ENCODE measurements around the gene SURF2. TPM values are rescaled to one million over a fixed set of nuclear protein-coding genes. Genes with fewer than 3 reads are reported as not detected.

Gene SURF2
- total RNA-seq, 1 donor from 2014 or later: 21.0 TPM

DNA sequence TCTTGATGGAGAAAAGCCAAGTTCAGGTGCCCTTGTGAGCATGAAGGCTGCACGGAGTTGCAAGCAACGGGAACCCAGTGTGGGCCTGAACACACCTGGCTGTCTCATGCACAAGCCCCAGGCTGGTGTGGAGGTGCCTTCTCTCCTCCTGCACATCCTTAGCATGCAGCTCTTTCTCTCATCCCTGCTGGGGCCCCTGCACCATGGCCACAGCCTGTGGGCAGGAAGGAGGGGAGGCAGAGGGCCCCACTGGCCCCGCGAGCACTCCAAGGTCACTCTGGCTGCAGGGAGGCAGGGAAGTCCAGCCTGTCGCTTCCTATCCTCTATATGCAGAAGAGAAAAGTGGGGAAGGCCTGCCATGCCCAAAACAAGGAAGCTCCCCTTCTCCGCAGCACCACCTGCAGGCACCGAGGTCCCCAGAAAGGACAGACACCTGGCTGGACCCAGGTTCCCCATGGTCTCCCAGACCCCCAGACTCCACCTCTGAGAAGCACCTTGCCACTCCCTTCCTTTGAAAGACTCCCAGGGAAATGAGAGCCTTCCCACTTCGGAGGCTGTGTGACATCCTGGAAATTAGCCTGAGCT lies 38.4 kb downstream of the SURF2 start:
- DNase-seq (ENCODE audit: extremely low read depth, low read depth, low spot score): no peak

DNA sequence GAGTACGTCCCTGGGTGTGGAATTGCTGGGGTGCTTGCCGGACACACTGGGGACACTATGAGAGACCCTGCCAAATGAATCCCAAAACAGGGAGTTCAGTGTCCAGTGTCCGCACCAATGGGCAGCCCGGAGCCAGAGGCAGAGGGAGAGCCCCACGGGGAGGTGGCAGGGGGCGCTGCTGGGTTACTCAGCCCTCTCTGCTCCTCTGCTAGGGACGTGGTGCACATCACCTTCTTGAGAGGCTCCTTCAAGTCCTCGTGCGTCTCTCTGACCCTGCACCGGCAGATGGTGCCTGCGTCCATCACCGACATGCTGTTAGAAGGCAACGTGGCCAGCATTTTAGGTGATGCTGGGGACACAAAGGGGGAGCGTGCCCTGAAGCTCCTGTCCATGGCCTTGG lies 40.6 kb downstream of the SURF2 start:
- DNase-seq (ENCODE audit: extremely low read depth, low read depth, low spot score): no peak

- DNase-seq (ENCODE audit: extremely low read depth, low read depth, low spot score): no peak
Observed at GRCh38 chr9:133397370-133397769, 41.0 kb downstream of the SURF2 start.

- DNase-seq (ENCODE audit: extremely low read depth, low read depth, low spot score): no peak
Observed at GRCh38 chr9:133397895-133398294, 41.5 kb downstream of the SURF2 start.

- DNase-seq (ENCODE audit: extremely low read depth, low read depth, low spot score): no peak
Observed at GRCh38 chr9:133400292-133400691, 43.9 kb downstream of the SURF2 start.

GRCh38 chr9:133401588-133401987 lies 45.2 kb downstream of the SURF2 start:
- no peak for DNase-seq (ENCODE audit: extremely low read depth, low read depth, low spot score)

- DNase-seq (ENCODE audit: extremely low read depth, low read depth, low spot score): no peak
Observed at GRCh38 chr9:133402689-133403088, 46.3 kb downstream of the SURF2 start.

- no peak for DNase-seq (ENCODE audit: extremely low read depth, low read depth, low spot score)
Observed at GRCh38 chr9:133403766-133404453, 47.6 kb downstream of the SURF2 start.

DNA sequence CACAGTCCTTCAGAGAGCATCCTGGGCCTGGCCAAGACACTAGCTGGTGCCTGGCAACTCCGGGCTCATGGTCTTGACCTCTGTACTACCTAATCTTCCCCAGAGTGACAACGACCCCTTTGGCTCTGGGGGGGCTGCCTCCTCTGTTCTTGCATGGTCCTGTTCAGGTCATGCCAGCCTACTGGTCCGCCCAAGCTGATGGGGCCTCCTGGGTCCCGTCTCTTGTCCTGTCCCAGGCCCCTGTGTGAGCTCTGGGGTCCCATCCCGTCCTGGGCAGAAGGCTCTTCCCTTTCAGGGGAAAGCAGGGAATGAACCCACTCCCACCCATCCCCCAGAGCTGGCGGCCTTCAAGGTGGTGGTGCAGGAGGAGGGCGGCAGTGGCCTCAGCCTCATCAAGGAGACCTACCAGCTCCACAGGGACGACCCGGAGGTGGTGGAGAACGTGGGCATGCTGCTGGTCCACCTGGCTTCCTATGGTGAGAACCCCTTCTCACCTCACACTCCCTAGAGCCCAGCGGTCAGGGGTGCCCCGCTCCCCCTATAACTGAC lies 48.2 kb downstream of the SURF2 start:
- no peak for DNase-seq (ENCODE audit: extremely low read depth, low read depth, low spot score)

GRCh38 chr9:133405508-133406438 lies 49.4 kb downstream of the SURF2 start:
- DNase-seq (ENCODE audit: extremely low read depth, low read depth, low spot score): no peak

DNA sequence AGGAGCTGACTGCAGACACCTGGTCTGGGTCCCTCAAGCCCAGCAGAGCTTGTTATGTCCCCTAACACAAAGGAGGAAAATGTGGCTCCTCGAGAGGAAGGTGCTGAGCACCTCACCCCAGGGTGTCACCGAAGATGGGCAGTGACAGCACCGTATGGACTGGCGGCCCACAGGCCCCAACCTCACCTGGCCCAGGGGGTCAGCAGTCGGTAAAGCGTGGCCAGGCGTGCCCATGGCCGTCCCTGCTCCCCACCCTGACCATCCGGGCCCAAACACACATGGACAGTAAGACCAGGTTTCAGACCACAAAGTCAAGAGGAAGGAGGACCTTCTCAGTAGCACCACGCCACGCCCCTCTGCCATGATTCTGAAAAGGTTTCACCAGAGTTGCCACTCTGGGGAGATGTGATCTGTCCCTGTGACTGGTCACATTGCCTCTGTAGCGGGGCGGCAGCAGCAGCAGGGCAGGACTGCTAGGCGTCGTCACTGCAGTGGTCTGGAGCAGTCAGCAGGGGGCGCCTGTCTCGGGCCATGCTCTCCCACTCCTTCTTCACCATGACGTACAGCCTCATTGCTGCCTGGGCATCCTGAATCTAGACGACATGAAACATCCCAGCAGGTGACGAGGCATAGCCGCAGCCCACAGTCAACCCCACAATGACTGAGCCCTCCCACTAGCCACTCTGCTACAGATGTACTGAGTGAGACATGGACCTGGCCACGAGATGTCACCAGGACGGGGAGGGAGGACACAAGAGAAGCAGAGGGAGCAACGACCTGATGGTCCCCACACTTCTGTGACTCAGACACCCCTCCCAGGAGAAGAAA lies 50.3 kb downstream of the SURF2 start:
- no peak for DNase-seq (ENCODE audit: extremely low read depth, low read depth, low spot score)

DNA sequence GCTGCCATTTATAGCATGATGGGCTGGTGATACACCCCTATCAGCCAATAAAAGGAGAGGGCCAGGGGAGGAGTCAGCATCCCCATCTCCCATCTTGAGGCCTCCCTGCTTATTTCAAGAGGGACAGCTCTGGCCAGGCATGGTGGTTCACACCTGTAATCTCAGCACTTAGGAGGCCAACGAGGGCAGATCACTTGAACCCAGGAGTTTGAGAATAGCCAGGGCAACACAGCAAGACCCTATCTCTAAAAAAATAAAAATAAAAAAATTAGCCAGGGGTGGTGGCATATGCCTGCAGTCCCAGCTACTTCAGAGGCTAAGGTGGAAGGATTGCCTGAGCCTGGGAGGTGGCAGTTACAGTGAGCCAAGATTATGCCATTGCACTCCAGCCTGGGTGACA lies 51.7 kb downstream of the SURF2 start:
- DNase-seq (ENCODE audit: extremely low read depth, low read depth, low spot score): no peak

Other genes with a start within 250 kb of the SURF2 start
- 65.7 and 99.4 TPM in 2 replicates for gene RALGDS, start 235.3 kb upstream of the SURF2 start, total RNA-seq
- gene GBGT1, start 192.6 kb upstream of the SURF2 start, total RNA-seq: 4.3 and 6.6 TPM in 2 replicates
- gene OBP2B, start 147.3 kb upstream of the SURF2 start, total RNA-seq: not detected in 2 replicates
- gene ABO, start 81.3 kb upstream of the SURF2 start, total RNA-seq: under 0.01 and 0.05 TPM in 2 replicates
- 17.1 and 22.9 TPM in 2 replicates for gene SURF6, start 20.4 kb upstream of the SURF2 start, total RNA-seq
- gene MED22, start 8.4 kb upstream of the SURF2 start, total RNA-seq: 21.9 and 27.5 TPM in 2 replicates
- 1,807 and 2,930 TPM in 2 replicates for gene RPL7A, start 8.3 kb upstream of the SURF2 start, total RNA-seq
- gene SURF1, start 63 bp upstream of the SURF2 start, total RNA-seq: 16.6 and 27.0 TPM in 2 replicates
- gene SURF4, start 19.5 kb downstream of the SURF2 start, total RNA-seq: 238 and 281 TPM in 2 replicates
- 0.06 and 0.34 TPM in 2 replicates for gene STKLD1, start 19.8 kb downstream of the SURF2 start, total RNA-seq
- gene REXO4, start 61.5 kb downstream of the SURF2 start, total RNA-seq: 24.9 and 25.6 TPM in 2 replicates
- gene ADAMTS13, start 65.8 kb downstream of the SURF2 start, total RNA-seq: 3.3 and 3.6 TPM in 2 replicates
- 8.3 and 12.3 TPM in 2 replicates for gene CACFD1, start 103.4 kb downstream of the SURF2 start, total RNA-seq
- 70.5 and 73.8 TPM in 2 replicates for gene SLC2A6, start 122.5 kb downstream of the SURF2 start, total RNA-seq
- not detected in 2 replicates for gene MYMK, start 168.4 kb downstream of the SURF2 start, total RNA-seq
- 0.05 TPM in 1 of 2 replicates, not detected in the other for gene ADAMTSL2, start 178.2 kb downstream of the SURF2 start, total RNA-seq

All from glomerular endothelial cell (primary cell).